Fibroblast of peridontal ligament (primary cell): ENCODE data around the gene SERINC5.

Experiments used
- DNase-seq: peaks from one replicate; pipeline ENCODE4 v3.0.0-alpha.2; 2010; ENCODE audit errors: extremely low read depth

The SERINC5 gene

DNA sequence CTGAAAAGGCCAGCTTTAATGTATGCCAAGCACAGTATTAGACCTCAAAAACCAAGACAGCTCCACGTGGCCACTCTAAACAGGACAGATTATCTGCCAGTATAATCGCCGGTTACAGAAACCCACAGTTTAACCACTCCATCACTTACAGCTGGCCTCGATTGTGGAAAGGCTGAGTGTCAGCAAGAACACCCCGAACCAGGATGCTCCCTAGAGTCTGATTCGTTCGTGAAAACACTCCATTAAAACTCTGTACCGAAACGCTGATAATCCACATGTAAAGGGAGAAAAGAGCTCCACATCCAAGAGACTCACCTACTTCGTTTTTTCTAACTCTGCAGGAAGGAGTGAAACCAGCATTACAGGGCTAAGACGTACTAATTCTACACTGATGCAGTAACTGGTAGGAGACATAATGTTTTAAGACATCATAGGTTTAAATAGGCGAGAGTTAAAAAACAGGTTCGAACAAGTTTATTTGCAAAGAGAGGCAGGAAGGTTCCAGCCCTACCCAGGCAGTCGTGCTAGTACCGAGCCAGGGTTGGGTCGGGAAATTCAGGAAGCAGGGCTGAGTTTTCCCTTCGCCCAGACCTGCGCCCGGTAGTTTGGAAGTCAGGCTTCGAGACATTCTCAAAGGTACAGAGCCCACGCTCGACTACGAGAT lies 949 bp downstream of the SERINC5 start:
- peak; percentile 53 for DNase-seq

DNA sequence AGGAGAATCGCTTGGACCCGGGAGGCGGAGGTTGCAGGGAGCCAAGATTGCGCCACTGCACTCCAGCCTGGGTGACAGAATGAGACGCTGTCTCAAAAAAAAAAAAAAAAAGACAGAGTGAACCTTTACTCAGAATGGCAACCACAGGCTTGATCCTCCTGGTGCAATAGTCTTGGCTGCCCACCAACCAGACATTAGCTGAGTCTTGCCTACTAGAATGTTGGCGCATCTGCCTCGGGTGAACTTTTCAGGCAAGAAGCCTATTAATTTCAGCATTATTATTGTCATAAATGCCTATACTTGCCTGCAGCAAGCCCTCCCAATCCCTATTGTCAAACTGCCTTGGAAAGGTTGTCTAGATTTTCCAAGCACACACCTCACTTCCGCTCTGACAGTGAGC lies 4.2 kb downstream of the SERINC5 start:
- no peak for DNase-seq

DNA sequence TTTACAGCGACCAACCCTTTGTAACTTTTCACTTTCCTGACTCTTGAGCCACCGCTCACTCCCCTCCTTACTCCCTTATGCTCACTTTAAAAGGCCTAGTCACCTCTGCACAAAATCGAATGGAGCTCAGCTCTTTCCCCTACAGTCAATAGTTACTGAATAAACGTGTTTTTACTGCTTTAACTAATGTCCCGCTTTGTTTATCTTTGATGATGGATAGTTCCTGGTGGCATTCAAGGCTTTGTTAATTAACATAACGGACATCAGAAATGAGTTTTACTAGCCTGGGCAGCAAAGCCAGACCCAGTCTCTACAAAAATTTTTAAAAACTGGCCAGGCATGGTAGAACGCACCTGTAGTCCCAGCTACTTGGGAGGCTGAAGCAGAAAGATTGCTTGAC lies 5.0 kb downstream of the SERINC5 start:
- no peak for DNase-seq

DNA sequence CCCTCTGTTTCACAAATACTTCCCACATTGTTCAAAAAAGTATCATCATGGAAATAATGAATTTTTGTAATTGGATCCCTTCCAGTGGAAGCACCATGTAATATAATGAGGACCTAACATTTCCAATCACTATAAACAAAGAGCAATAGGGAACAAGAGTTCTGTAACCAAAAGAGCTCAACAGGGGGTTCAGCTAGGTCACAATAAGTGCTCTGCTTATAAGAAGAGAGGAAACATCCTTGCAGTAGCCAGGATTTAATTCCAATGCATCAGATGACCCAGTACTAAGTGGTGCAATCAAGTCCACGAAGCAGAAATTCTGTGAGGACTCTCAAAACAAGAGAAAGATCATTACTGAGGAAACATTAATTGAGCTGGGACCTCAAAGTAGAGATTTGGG lies 5.9 kb downstream of the SERINC5 start:
- peak; percentile 60 for DNase-seq

DNA sequence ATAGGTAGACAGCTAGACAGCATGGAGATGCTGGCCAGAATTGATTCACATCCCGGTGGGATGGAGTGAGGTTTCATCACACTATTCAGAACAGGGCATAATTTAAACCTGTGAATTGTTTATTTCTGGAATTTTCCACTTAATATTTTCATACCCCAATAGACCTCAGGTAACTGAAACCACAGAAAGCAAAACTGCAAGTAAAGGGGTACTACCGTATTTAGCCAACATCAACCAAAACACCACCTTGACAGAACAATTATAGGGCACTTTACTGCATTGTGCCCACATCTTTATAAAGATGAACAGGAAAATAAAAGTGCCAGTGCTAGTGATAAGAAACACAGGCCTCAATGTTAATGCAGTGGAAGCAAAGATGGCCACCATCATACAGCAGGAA lies 7.5 kb downstream of the SERINC5 start:
- no peak for DNase-seq

DNA sequence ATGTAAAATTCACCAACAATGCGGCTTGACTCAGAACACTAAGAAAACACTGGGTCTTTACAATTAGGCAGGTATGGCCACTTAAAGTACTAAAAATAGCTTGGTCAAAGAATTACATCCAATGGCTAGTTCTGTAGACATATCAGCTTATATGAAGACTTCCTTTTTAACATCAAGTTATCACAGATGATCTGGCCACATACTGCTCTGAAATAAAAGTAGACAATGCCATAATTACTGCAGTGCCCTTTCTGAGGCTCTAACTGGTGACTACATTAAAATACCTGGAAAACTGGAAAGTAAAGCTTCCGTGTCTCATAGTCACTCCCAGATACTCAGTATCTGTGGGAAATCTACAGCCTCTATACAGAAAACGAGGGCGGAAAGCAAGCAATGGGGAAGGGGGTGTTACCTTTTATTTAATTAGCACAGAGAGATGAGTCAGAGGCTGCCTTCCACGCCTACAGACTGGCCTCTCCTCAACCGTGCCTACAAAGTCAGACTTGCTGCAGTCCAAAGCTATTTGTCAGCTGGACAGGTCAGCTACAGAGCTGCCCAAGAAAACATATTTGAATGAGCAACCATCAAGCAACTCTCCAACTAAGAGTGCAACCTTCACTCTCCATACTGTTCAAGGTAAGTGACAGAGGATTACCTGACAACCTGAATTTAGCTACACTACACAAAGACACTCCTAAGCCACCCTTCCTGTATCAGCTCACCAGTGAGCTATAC lies 8.7 kb downstream of the SERINC5 start:
- peak; percentile 80 for DNase-seq

DNA sequence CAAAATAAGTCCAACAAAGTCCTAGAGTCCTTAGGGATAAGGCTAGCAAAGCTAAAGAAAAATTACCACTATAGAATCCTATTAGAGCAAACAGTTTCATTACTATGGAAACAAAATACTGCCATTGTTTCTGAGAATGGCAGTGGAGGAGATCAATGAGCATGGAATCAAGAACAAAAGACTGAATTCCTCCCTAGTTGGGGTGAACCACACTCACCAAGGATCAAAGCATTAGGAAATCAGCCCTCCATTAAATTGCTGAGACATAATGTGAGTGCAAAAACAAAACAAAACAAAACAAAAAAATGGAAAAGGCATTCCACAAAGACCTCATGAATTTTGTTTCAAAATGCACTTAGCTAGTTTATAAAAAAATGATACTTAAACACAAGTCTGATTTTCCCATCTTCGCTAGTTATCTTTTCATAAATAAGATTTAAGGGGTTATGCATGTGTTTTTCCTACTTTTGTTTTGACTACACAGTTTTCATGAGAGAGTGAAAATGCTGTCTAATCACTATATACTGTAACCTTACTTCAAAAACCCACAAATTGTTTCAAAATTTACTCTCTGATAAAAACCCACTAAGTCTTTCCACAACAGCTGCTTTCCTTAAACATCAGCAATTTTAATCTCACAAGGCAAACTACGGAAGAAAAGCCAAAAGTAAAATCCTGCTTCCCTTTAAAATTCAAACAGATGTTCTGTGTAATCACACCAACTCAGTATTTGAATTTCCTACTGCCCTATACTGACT lies 9.7 kb downstream of the SERINC5 start:
- DNase-seq = peak; percentile 89

DNA sequence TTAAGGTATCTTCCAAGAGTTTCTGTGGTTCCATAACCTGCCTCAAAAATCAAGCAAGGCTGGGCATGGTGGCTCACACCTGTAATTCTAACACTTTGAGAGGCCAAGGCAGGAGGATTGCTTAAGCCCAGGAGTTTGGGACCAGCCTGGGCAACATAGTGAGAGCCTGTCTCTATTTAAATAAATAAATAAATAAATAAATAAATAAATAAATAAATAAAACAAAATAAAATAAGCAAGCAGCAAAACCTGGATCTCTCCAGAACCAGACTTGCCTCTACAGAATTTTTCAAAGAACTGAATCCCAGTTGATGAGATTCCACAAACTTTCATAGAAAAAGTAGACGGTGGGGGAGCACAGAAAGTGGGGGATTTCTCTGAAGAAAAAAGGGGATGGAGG lies 12.3 kb downstream of the SERINC5 start:
- no peak for DNase-seq

DNA sequence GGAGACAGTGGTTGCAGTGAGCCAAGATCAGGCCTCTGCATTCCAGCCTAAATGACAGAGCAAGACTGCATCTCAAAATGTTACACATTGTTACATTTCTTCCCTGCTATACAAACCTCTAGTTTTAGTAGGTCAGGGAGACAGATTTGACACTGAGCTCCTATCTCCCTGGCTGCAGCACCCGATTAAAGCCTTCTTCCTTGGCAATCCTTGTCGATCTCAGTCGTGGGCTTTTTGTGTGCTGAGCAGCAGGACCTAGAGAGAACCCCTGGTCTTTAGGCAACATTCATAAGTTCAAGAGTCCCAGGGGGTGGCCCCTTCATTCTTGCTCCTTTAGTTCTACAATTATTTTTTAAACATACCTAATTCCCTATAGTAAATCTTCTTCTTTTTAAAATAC lies 13.0 kb downstream of the SERINC5 start:
- DNase-seq = no peak

DNA sequence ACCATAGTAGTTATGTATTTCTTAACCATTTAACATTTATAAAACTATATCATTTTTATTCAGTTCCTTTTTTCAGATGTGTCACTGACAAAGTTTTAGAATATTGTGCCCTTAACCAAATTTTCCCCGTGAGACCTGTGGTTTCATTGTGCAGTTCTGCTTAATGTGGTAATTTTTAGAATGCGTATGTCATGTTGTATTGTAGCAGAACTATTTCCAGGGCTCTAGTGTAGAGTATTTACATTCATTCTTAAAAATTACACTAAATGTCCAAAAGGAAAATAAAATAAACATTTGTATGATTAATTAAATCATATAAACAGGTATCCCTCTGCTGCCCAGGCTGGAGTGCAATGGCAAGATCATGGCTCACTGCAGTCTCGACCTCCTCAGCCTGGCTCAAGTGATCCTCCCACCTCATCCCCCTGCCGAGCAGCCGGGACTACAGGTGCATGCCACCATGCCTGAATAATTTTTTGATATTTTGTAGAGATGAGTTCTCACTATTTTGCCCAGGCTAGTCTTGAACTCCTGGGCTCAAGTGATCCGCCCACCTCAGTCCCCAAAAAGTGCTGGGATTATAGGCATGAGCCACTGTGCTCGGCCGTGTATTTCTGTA lies 15.4 kb downstream of the SERINC5 start:
- DNase-seq = no peak

DNA sequence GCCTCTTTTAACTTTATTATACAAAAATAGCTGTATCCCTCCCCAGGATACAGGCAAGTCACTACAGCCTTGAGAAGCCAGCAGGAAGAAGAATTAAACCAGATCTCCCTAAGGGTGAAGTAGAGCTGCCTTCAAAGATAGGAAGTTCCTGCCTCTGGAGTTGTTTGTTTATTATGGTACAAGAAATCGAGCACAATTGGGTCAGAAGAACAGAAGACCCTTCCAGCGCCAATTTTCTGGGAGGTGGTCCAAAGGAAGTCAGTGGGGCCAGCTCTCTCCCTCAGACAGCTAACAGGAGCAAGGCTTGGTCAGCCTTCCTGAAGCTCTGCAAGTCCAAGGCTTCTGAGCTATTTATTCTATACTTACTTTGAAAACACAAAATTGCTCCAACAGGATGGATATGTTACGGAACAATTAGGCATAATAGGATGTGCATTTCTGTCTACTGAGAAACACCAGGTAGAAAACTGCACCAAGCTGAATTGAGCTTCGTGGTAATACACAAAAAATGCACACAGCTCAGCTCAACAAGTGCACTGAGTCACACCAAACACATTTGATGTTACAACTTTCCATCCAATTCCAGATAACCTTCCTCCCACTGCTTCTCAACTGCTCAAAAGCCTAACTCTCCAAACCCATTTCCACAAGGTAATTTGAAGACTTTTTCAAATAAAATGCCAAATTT lies 16.0 kb downstream of the SERINC5 start:
- peak; percentile 61 for DNase-seq

DNA sequence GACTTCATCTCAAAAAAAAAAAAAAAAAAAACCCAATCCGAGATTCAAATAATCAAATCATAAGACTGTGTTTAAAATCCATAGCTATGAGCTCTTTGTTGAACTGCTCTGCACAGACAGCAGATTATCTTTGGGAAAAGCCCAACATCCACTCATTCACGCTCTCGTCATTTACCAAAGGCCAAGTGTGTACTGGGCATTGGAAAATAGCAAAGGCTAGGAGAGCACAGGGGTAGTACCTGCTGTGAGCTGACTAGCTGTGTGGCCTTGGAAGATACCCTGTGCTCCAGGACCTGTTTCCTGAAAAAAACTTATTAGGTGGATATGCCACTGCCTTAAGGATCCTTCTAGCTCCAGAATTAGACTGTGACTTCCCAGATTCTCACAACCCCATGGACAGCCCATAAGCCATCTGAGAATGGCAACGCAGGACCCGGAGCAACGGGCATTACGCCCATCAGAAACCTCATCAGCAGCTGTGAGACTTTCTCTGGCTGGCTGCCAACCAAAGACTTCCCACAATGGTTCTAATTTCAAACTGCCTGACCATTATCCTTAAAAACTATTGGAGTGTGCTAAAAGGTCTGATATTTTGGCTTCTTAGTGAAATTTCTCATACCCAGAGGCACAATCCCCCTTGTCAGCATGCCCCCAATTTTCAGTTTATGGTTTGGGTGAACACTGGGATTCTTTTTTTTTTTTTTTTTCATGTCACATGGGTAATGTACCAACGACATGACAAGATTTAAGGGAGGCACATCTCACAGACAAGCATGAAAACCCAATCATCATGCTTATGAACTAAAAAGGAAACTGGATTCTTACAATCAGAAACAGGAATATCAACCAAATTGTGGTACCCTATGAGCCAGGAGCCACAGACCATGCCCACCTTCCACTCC lies 16.8 kb downstream of the SERINC5 start:
- DNase-seq = peak; percentile 90

DNA sequence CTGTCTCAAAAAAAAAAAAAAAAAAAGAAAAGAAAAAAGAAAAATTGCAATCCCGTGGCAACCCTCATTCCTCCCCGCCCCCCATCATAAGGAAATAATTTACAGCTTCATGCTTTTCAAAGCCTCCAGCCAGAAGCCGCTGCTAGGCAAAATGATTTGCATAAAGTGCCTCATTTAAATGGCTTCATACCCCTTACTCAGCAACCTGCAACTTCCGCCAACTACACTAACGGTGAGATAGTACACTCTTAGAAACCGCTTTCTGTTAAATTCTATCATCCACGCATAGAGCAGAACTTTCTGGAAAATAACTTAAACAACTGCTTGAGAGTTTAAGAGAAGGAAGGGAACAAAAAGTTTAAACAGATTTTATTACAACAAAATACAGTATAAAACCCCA lies 17.8 kb downstream of the SERINC5 start:
- no peak for DNase-seq

DNA sequence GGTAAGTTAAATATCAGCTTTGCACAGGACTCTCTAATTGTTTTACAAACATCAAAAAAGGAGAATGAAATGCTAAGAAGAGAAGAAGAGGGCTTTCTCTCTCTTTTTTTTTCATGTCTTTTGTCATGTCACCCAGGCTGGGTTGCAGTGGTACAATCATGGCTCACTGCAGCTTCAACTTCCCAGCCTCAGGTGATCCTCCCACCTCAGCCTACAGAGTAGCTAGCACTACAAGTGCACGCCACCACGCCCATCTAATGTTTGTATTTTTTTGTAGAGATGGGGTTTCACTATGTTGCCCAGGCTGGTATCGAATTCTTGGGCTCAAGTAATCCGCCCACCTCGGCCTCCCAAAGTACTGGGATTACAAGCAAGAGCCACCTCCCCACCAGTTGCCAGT lies 18.6 kb downstream of the SERINC5 start:
- no peak for DNase-seq

DNA sequence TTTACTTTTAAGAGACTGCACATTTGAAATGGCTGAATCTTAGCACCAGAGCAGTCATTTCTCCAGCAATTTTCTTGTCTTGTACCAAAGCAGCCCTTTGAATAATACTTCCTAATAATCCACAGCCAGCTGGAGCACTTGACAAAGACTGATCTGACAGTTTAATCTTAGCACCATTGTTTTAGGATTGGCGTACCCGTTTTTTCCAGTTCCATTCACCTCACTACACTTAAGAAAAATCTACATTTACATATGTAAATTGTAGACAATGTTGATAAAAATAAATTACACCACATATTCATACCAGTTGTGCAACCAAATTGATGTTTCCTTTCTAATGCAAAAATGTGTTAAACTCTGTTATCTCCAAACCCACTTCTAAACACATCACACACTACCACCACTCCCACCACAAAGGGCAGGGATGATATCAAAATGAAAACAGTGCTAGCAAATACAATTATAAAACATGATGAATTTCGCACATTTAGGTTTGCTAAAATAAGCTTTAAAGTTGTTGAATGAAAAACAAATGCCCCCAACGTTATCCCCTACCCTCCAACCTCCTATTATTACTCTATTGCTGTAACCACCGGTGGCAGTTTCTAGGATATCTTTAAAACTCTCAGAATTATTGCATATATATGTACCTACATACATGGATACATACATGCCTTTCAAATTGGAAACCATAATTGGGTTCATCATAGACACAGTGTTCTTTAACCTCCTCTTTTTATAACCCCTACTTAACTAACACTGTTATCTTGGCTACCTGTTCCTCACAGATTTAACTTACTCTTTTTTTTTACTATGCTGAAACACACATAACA lies 21.5 kb downstream of the SERINC5 start:
- no peak for DNase-seq

DNA sequence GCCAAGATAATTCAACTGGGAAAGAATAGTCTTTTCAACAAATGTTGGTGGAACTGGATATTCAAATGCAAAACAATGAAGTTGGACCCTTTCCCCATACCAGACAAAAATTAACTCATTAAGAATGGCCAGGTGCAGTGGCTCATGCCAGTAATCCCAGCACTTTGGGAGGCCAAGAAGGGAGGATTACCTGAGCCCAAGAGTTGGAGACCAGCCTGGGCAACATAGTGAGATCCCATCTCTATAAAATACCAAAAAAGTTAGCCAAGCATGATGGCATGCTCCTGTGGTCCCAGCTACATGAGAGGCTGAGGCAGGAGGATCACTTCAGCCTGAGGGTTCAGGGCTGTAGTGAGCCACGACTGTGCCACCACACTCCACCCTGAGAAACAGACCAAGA lies 24.2 kb downstream of the SERINC5 start:
- DNase-seq = no peak

DNA sequence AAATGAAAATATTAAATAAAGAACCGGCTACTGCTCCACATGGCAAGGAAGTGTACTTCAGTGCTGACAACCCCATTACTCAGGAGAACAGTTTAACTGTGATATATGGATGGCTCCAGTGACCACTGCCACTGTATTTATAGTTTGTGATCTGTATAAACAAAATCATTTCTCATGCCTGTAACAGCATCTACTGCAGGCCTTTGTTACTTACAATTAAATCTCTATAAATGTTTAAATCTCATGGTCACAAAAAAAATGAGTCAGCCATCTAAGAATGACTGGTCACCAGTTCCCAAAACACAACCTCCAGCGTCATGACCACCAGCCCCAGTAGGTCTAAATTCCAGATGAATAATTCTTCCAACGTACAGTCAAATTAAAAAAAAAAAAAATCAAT lies 24.6 kb downstream of the SERINC5 start:
- DNase-seq = peak; percentile 80

DNA sequence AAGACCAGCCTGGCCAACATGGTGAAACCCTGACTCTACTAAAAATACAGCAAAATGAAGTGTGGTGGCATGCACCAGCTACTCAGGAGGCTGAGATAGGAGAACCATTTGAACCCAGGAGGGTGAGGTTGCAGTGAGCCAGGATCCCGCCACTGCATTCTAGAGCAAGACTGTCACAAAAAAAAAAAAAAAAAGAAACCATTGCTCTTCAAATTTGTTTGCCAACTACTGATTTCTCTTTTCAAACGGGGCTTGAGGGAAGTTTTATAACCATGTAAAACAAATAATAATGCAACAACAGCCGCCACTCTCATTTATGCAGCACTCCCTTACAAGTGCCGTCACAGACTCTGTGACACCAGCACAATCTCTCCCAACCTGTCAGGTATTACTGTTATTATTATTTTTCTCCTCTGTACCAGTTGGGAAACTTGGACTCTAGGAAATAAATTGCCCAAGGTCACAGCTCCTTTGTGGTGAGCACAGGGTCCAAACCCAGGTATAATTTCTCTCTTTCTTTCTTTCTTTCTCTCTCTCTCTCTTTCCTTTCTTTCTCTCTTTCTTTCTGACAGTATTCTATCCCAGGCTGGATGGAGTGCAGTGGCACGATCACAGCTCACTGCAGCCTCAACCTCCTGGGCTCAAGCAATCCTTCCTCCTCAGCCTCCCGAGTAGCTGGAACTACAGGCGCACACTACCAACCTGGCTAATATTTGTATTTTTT lies 25.4 kb downstream of the SERINC5 start:
- no peak for DNase-seq

DNA sequence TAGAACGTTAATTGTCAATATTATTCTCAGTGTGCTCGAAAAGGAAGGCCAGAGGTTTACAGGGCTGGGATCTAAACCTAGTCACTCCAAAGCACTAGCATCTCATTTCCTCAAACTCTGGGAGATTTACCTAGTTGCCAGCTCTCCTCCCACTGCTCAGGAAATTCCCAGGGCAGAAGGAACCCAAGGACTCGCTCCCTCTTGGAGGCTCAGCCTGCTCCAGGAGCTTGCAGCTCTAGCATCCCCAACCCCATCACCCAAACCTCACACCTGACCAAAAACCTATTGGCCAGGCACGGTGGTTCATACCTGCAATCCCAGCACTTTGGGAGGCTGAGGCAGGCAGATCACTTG lies 26.0 kb downstream of the SERINC5 start:
- no peak for DNase-seq
